Endodermal cell (in vitro differentiated cells): ENCODE results near the gene CLECL1. TPM values are rescaled to one million over a fixed set of nuclear protein-coding genes. Genes with fewer than 3 reads are reported as not detected.
"Not testable (repeated sequence)": the region's sequence is repeated elsewhere in the genome, so short reads cannot be mapped to it uniquely, and the experiment has no call there.

Experiments used
- DNase-seq: peaks from one replicate; pipeline ENCODE4 v3.0.0-alpha.2; 2017
- H3K27ac ChIP-seq: 2 replicates; pipeline ENCODE4 v1.5.1; 2013; ENCODE audit warnings: mild to moderate bottlenecking, low read depth, low read length, moderate library complexity
- H3K27me3 ChIP-seq: 2 replicates; pipeline ENCODE4 v1.6.1; 2013; ENCODE audit warnings: mild to moderate bottlenecking, low read length, moderate library complexity; ENCODE audit not compliant: insufficient read depth, control insufficient read depth, poor library complexity, severe bottlenecking
- H3K36me3 ChIP-seq: 2 replicates; pipeline ENCODE4 v1.7.0; 2013; ENCODE audit warnings: mild to moderate bottlenecking, low read length, moderate library complexity; ENCODE audit not compliant: control insufficient read depth, insufficient read depth
- H3K4me1 ChIP-seq: one replicate; pipeline ENCODE4 v1.7.0; 2013; ENCODE audit warnings: low read length; ENCODE audit not compliant: control insufficient read depth, insufficient read depth
- H3K4me3 ChIP-seq: 2 replicates; pipeline ENCODE4 v1.5.1; 2013; ENCODE audit warnings: mild to moderate bottlenecking, low read length, moderate library complexity
- H3K9ac ChIP-seq: 2 replicates; pipeline ENCODE4 v1.6.1; 2013; ENCODE audit warnings: mild to moderate bottlenecking, low read length, moderate library complexity; ENCODE audit not compliant: poor library complexity, severe bottlenecking; ENCODE audit errors: extremely low read depth
- H3K9me3 ChIP-seq: 2 replicates; pipeline ENCODE4 v1.6.1; 2013; ENCODE audit warnings: mild to moderate bottlenecking, low read length, moderate library complexity; ENCODE audit not compliant: control insufficient read depth
- H3K27ac Mint-ChIP-seq: 2 replicates; pipeline ENCODE4 v1.8.0; 2020; ENCODE audit warnings: mixed read lengths
- H3K27me3 Mint-ChIP-seq: 2 replicates; pipeline ENCODE4 v1.8.0; 2021; ENCODE audit warnings: mild to moderate bottlenecking, mixed read lengths; ENCODE audit not compliant: insufficient read depth
- H3K36me3 Mint-ChIP-seq: 2 replicates; pipeline ENCODE4 v1.8.0; 2020; ENCODE audit warnings: low read depth, mixed read lengths
- H3K4me1 Mint-ChIP-seq: 2 replicates; pipeline ENCODE4 v1.8.0; 2020; ENCODE audit warnings: mixed read lengths
- H3K4me3 Mint-ChIP-seq: 2 replicates; pipeline ENCODE4 v1.8.0; 2020; ENCODE audit warnings: mild to moderate bottlenecking, moderate library complexity, mixed read lengths
- H3K9me3 Mint-ChIP-seq: 2 replicates; pipeline ENCODE4 v1.8.0; 2020; ENCODE audit warnings: mild to moderate bottlenecking, mixed read lengths
- WGBS, 2 experiments: methylation state at CpG; one replicate each; pipeline versions ENCODE4 v1.1.5 to v1.1.7; 2013; ENCODE audit warnings: missing lambda C conversion rate in 2 of 2, mixed read lengths in 1 of 2; ENCODE audit not compliant: insufficient coverage in 1 of 2, insufficient read length in 1 of 2; 5-methylcytosine and 5-hydroxymethylcytosine counted together
- total RNA-seq, 2 donors: library from RNA; stranded (reverse); fragmentation: NEBNext Ultra II Directional in 1 of 2; extraction: Animal tissue kit (Norgen Biotek cat#: 25700) in 1 of 2; gene quantifications; 2 replicates in 1 of 2; 3 replicates in 1 of 2; pipeline ENCODE4 v1.2.1, GENCODE V29; 2021
- TF ChIP-seq, protein P1 (sequence below): fragments of 200-600 bp; sonication (generic); conservative IDR thresholded peaks from 2 replicates; pipeline ENCODE4 v1.5.0; 2021; ENCODE audit warnings: antibody characterized with exemption, mild to moderate bottlenecking

Gene CLECL1
- total RNA-seq, 2 donors from 2014 or later, result not detected

DNA sequence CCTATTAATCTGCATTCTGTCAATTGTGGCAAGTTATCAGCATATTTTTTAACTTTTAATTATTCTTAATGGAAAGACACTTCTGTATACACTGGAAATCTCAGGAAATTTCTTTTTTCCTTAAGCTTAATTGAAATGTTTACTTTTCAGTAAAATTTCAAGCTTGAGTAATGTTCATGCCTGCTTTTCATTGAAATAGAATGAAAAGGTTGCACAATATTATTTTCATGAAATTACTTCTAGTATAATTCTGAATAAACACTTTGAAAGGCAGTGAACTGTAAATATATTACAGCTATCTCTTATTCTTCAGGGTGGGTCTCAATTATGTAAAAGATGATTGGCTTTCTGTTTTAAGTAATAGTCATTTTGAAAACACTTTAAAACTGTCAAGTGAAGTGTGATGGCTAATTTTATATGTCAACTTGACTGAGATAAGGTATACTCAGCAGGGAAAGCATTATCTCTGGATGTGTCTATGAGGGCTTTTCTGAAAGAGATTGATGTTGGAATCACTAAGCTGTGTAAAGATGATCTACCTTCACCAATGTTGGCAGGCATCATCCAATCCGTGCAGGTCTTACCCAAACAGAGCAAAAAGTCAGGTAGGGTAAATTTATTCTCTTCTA is 33.5 kb downstream of the CLECL1 start:
- no peak for DNase-seq
- no peak overlapping the region for H3K27ac ChIP-seq
- 80% methylated on average over 1 of the region's 1 CpG; no CpG with 5 or more reads in 1 of the 2 experiments for WGBS, 2 experiments

DNA sequence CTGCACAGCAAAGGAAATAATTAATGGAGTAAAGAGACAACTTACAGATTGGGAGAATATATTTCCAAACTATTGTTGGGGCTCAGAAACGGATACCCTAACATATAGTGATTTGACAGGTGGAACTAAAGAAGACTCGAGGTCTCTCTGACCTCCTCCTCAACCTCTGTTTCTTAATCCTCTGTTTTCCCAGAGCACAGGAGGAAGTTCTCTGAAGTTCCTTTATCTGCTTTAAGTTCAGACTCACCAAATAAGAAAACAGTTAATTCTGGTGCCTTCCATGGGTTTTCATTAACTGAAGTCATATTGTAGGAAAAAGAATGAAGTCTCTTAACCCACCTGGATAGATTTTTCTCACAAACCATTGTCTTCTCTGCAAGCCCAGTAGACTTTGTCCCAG is 34.2 kb downstream of the CLECL1 start:
- H3K27me3 Mint-ChIP-seq, result peaks cover 8% of the 10 kb centered on the region
- no peak overlapping the region for H3K27ac ChIP-seq
- WGBS, 2 experiments, result 82 to 94% methylated on average over 2 of the region's 2 CpGs
- no peaks in the 10 kb centered on the region for H3K4me1 Mint-ChIP-seq
- no peaks in the 10 kb centered on the region for H3K36me3 ChIP-seq
- H3K27me3 ChIP-seq, result no peaks in the 10 kb centered on the region
- no peak for DNase-seq
- TF ChIP-seq, protein P1, sequence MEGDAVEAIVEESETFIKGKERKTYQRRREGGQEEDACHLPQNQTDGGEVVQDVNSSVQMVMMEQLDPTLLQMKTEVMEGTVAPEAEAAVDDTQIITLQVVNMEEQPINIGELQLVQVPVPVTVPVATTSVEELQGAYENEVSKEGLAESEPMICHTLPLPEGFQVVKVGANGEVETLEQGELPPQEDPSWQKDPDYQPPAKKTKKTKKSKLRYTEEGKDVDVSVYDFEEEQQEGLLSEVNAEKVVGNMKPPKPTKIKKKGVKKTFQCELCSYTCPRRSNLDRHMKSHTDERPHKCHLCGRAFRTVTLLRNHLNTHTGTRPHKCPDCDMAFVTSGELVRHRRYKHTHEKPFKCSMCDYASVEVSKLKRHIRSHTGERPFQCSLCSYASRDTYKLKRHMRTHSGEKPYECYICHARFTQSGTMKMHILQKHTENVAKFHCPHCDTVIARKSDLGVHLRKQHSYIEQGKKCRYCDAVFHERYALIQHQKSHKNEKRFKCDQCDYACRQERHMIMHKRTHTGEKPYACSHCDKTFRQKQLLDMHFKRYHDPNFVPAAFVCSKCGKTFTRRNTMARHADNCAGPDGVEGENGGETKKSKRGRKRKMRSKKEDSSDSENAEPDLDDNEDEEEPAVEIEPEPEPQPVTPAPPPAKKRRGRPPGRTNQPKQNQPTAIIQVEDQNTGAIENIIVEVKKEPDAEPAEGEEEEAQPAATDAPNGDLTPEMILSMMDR, result no peak
- no peak overlapping the region for H3K9ac ChIP-seq
- H3K9me3 ChIP-seq, result peaks cover 32% of the 10 kb centered on the region
- H3K4me3 ChIP-seq, result peak overlapping the region; percentile 23
- no peak overlapping the region for H3K4me3 Mint-ChIP-seq
- peaks cover 66% of the 10 kb centered on the region for H3K9me3 Mint-ChIP-seq
- H3K36me3 Mint-ChIP-seq, result peaks cover 31% of the 10 kb centered on the region
- no peaks in the 10 kb centered on the region for H3K4me1 ChIP-seq
- no peak overlapping the region for H3K27ac Mint-ChIP-seq

More for the DNA sequence above, 33.5 kb downstream of the CLECL1 start:
- no peaks in the 10 kb centered on the region for H3K27me3 ChIP-seq
- no peak overlapping the region for H3K4me3 ChIP-seq
- H3K4me3 Mint-ChIP-seq, result no peak overlapping the region
- no peak overlapping the region for H3K27ac Mint-ChIP-seq
- H3K4me1 Mint-ChIP-seq, result no peaks in the 10 kb centered on the region
- H3K36me3 Mint-ChIP-seq, result peaks cover 27% of the 10 kb centered on the region
- H3K4me1 ChIP-seq, result no peaks in the 10 kb centered on the region
- H3K27me3 Mint-ChIP-seq, result peaks cover 8% of the 10 kb centered on the region
- no peak overlapping the region for H3K9ac ChIP-seq
- H3K9me3 ChIP-seq, result peaks cover 32% of the 10 kb centered on the region
- H3K9me3 Mint-ChIP-seq, result peaks cover 69% of the 10 kb centered on the region
- H3K36me3 ChIP-seq, result no peaks in the 10 kb centered on the region
- TF ChIP-seq, protein P1, result no peak

DNA sequence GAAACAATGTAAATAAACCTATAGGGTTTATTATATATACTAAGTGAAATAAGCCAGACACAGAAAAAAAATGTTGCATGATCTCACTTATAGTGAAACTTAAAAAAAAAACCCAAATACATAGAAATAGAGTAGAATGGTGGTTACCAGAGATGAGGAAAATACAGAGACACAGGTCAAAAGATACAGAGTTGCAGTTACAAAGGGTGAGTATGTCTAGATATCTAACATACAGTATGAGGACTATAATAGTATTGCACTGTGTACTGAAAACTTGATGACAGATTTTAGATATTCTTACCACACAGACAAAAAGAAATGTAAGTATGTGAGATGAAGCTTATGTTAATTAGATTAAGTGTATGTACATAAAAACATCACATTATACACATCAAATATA is 35.3 kb downstream of the CLECL1 start:
- Mint-ChIP-seq H3K9me3 (peaks cover 64% of the 10 kb centered on the region), H3K36me3 (peaks cover 40% of the 10 kb centered on the region), H3K27me3 (peaks cover 8% of the 10 kb centered on the region), H3K27ac (no peak overlapping the region), H3K4me3 (no peak overlapping the region), H3K4me1 (no peaks in the 10 kb centered on the region)
- Histone ChIP-seq H3K36me3 (peaks cover 4% of the 10 kb centered on the region), H3K9me3 (peaks cover 32% of the 10 kb centered on the region), H3K27ac (no peak overlapping the region), H3K27me3 (no peaks in the 10 kb centered on the region), H3K4me3 (peak overlapping the region; percentile 43), H3K4me1 (no peaks in the 10 kb centered on the region), H3K9ac (no peak overlapping the region)
- TF ChIP-seq, protein P1, result no peak
- no peak for DNase-seq

DNA sequence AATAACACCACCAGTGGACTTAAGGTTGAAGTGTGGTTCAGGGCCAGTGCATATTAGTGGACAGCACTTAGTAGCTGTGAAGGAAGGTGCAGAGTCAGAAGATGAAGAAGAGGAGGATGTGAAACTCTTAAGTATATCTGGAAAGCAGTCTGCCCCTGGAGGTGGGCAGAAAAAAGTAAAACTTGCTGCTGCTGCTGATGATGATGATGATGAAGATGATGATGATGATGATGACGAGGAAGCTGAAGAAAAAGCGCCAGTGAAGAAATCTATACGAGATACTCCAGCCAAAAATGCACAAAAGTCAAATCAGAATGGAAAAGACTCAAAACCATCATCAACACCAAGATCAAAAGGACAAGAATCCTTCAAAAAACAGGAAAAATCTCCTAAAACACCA is 37.2 kb downstream of the CLECL1 start:
- WGBS, 2 experiments, result 85% methylated on average over 3 of the region's 3 CpGs; no CpG with 5 or more reads in 1 of the 2 experiments
- H3K4me1 ChIP-seq, H3K4me1 Mint-ChIP-seq, DNase-seq, H3K27ac Mint-ChIP-seq, H3K36me3 ChIP-seq, H3K4me3 Mint-ChIP-seq, H3K9ac ChIP-seq, H3K27me3 Mint-ChIP-seq, H3K4me3 ChIP-seq, H3K27ac ChIP-seq, H3K27me3 ChIP-seq: not testable (repeated sequence)
- Mint-ChIP-seq H3K9me3 (peaks cover 46% of the 10 kb centered on the region), H3K36me3 (peaks cover 53% of the 10 kb centered on the region)
- peaks cover 32% of the 10 kb centered on the region for H3K9me3 ChIP-seq

DNA sequence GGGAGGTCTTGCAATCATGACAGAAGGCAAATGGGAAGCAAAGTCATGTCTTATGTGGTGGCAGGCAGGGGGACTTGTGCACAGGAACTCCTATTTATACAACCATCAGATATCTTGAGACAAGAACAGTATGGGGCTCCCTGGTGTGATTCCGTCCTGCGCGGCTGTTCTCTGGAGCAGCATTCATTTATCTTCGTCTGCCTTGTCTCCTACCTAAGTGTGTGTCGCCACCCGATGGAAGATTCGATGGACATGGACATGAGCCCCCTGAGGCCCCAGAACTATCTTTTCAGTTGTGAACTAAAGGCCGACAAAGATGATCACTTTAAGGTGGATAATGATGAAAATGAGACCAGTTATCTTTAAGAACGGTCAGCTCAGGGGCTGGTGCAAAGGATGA is 37.7 kb downstream of the CLECL1 start:
- not testable (repeated sequence) for H3K27me3 ChIP-seq, DNase-seq, H3K27ac Mint-ChIP-seq, H3K27me3 Mint-ChIP-seq, H3K9ac ChIP-seq, H3K4me3 ChIP-seq, H3K4me1 ChIP-seq, H3K27ac ChIP-seq, H3K4me3 Mint-ChIP-seq, H3K4me1 Mint-ChIP-seq
- 87 to 92% methylated on average over 7 to 9 of the region's 9 CpGs for WGBS, 2 experiments
- Histone ChIP-seq H3K36me3 (peaks cover 11% of the 10 kb centered on the region), H3K9me3 (peaks cover 32% of the 10 kb centered on the region)
- peaks cover 45% of the 10 kb centered on the region for H3K9me3 Mint-ChIP-seq
- peaks cover 55% of the 10 kb centered on the region for H3K36me3 Mint-ChIP-seq
